Omental fat pad (tissue), 4 donors: ENCODE measurements around the gene CREB3L2. TPM values are rescaled to one million over a fixed set of nuclear protein-coding genes. Genes with fewer than 3 reads are reported as not detected.

Source experiments
- ATAC-seq: fragments of 150-250 bp; one replicate; pipeline ENCODE4 v1.9.1; 2016; ENCODE audit warnings: mild to moderate bottlenecking, moderate library complexity; ENCODE audit not compliant: low FRiP score
- DNase-seq: peaks from one replicate; pipeline ENCODE4 v3.0.0-alpha.2; 2019; ENCODE audit warnings: low spot score
- total RNA-seq, 4 donors: library from RNA; depleted of rRNA; stranded (reverse); fragments of >200 nt; gene quantifications; one replicate each; pipeline ENCODE4 v1.1.0, GENCODE V29; 2016
- TF ChIP-seq, protein P1 (sequence below), 3 donors: fragments of 450-650 bp; IDR thresholded peaks; one replicate each; pipeline ENCODE4 v1.5.1; 2016 to 2017; ENCODE audit warnings: antibody characterized with exemption in 3 of 3, mild to moderate bottlenecking in 3 of 3, moderate library complexity in 2 of 3

CREB3L2 gene
- total RNA-seq, 4 donors from 2014 or later = 35.6 to 50.4 (median 42.8) TPM

DNA sequence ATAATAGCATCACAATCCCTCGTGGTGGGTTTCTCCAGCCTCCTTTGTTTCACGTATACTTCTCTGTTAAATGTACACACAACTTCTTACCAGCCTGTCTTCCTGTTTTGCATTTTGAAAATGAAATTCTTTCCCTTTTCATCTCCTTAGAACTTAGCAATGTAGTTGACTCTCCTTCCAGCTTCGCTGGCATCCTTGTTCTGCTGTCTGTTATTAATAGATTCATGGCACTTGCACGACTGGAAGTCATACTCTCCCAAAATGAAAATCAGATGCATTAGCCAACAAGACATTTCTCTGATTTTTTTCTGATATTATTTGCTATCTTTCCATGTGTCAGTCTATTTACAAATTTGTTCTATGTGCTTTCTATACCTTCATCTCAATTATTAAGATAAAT, 3.0 kb upstream of the CREB3L2 start:
- ATAC-seq = no peak
- TF ChIP-seq, protein P1, sequence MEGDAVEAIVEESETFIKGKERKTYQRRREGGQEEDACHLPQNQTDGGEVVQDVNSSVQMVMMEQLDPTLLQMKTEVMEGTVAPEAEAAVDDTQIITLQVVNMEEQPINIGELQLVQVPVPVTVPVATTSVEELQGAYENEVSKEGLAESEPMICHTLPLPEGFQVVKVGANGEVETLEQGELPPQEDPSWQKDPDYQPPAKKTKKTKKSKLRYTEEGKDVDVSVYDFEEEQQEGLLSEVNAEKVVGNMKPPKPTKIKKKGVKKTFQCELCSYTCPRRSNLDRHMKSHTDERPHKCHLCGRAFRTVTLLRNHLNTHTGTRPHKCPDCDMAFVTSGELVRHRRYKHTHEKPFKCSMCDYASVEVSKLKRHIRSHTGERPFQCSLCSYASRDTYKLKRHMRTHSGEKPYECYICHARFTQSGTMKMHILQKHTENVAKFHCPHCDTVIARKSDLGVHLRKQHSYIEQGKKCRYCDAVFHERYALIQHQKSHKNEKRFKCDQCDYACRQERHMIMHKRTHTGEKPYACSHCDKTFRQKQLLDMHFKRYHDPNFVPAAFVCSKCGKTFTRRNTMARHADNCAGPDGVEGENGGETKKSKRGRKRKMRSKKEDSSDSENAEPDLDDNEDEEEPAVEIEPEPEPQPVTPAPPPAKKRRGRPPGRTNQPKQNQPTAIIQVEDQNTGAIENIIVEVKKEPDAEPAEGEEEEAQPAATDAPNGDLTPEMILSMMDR (IDR thresholded peaks at IDR 0.05) = no peak
- no peak for DNase-seq

DNA sequence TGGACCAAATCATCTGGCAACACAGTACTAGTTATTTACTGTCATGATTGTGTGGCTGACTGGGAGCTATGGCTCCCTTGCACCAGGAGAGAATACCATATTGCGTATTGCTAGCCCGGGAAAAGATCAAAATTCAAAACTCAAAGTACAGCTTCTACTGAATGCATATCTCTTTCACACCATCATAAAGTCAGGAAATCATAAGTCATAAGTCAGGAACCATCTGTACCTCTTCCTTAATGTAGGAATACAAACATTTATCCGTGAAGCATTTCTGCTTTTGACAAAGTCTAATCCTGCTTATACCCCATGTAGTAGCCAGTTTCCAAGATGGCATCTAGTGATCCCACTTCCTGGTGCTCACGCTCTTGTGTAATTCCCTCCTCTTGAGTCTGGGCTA, 2.2 kb upstream of the CREB3L2 start:
- TF ChIP-seq, protein P1 (IDR thresholded peaks at IDR 0.05) = no peak
- DNase-seq (no peak), ATAC-seq (no peak)

DNA sequence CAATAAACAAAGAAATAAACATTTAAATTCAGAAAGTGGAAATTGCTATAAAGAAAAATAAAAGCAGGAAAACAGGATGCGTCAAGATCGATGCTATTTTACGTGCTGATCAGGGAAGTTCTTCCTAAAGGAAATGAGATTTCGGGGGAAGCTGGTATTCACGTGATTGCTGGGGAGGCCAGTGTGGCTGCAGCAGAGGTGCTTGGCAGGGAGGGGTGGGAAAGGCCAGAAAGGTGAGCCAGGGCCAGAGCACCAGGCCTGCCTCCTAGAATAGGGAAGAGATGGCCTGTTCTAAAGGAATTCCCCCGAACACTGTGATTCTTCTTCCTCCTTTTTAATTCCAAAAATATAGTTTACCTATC, 923 bp upstream of the CREB3L2 start:
- TF ChIP-seq, protein P1 (IDR thresholded peaks at IDR 0.05) = no peak
- ATAC-seq = no peak
- no peak for DNase-seq

DNA sequence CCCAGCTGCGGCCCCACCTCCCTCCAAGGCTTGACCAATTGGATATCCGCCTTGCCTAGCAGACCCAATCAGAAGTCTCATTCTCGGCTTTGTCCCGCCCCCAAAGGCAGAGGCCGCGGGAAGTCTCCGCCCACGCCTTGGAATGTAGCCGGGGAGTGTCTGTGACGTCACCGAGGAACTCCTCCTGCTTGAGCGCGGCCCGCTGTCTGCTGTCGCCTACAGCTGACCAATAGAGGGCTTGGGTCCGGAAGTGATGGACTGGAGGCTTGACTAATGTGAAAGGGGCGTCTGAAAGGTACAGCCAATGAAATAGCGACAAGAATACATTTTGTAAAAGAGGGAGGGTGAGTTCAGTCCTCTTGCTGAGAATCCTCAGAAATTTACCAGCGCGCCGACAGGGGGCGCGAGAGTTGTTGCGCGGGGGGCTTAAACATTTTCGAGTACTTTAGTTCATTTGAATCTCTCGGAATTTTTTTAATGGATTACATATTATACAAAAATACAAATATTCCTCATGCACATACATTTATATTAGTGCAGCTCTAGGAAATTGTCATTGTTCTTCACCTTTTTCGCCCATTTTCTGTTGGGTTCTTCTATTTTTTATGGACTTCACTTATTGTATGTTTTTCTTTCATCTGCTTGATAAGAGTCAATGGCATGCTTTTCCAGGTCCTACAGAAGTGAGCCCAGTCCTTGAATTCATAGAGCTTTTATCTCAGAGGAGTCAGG, 376 bp upstream of the CREB3L2 start:
- ATAC-seq = peak; percentile 98
- TF ChIP-seq, protein P1 (IDR thresholded peaks at IDR 0.05) = peak in 2 of 3 donors; percentile 86 to 89
- peak; percentile 96 for DNase-seq

DNA sequence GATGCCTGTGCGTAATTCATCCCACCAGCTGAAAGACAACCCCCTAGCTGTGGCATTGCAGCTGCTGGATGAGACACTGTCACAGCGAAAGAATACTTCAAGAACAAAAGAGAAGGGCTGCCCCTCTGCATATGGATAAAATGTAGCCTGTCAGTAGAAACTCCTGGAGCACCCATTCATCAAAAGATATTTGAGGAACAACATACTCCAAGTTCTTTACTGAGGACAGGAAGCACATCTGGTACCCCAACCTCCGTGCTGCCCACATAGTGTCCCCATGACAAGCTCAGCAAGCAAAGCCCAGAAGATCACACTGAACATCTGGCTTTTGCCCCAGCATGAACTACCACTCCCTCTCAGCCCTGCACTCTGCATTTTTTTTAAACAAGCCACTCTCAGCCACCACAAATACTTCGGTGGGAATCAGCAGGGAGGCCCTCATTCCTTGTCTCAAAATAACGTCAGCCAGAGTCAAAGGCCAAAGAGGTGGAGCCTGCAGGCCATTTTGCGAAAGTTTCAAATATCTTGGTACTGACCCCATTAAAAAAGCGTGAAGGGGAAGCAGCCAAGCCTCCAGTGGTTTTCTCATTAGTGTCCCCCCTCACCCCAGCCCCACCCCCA, 1.7 kb downstream of the CREB3L2 start:
- TF ChIP-seq, protein P1 (IDR thresholded peaks at IDR 0.05) = no peak
- DNase-seq (no peak), ATAC-seq (peak; percentile 1)

DNA sequence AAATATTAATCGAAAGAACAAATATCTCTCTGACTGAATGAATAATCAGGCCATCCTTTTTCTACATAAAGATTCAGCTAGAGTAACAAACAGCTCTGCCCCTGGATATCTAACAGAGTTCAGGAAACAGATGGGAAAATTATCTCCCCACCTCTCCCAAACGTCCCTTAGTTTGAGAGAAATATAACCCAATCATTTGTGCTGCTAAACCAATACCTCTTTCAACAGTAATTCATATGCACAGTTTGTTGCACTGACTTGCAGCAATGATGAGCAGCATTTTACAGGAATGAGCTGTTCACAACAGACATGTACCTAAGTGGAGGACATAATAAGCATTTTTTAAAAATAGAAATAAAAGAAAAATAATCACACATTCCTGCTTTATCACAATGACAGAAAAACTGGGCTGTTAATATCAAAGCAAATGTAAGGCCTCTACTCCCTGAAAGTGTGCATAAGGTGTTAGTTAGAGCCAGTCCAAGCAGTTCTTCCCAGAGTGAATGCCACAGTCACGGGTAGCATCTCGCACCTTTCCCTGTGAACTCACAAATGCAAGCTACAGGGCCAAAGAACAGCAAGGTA, 2.3 kb downstream of the CREB3L2 start:
- TF ChIP-seq, protein P1 (IDR thresholded peaks at IDR 0.05) = no peak
- ATAC-seq = no peak

More for the DNA sequence above, 2.3 kb downstream of the CREB3L2 start:
- no peak for DNase-seq
